ENCODE measurements around the gene ATP4A.
"Not testable (repeated sequence)": the region's sequence is repeated elsewhere in the genome, so short reads cannot be mapped to it uniquely, and the experiment has no call there.

Gene ATP4A

DNA sequence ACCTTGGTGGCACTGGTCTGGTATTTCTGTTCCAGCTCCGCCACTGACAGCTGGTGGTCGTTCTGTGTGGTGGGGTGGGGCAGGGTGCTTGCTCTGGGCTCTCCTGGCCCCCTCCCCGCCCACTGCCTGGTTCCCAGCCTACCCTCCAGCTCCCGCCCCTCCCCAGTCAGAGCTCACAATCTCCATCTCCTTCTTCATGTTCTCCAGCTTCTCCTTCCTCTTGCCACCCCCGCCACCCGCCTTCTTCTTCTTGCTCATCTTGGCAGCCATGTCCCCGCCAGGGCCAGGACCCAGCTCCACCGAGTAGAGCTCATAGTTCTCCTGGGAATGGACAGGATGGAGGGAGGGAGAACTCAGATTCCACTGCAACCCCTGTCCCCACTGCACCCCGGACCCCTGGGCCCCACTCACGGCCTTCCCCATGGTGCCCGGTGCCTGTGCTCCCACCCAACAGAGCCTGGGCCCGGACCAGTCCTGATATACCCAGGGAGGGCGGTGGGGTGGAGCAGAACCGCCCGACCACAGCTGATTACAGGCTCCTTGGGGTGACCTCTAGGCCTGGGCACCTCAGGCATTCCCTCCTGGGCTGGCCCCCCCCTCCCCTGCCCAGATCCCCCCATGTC is at the start of gene ATP4A:
ATP4A (minus strand) TSS at position 452 of the 623 bp plus-strand sequence; CDS start at position 423, 29 bp downstream.
- DNase-seq: no peak

DNA sequence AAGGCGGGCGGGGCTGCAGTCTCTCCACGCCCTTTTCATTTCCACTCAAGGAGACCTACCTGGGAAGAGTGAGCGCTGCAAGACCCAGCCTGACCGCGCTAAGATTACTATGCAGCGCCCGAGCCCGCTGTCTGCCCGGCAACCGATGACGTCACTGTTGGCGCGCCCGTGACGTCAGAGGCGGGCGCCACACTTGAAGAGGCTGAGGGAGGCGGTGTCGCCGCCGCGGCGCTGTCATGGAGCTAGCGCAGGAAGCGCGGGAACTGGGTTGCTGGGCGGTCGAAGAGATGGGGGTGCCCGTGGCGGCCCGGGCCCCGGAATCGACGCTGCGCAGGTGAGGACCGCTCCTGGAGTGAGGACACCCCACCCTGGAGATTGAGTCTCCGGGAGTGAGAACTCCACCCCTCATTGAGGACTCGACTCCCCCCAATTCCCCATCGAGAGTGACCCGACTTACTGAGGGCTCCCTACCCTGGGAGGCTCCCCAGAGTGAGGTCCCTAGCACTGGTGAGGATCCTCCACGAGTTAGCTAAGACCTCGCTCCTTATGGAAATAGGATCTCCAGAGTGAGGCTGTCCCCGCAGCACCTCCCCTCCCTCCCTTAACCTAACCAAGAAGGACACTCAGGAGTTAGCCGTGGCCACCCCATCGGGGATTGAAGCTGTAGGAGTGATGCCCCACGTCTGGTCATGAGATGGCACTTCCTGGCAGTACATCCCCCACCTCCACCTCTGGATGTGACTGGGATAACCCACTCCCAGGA is 49.3 kb upstream of the ATP4A start, which contains the start of gene HAUS5:
HAUS5 (plus strand) TSS at position 177 of the 763 bp plus-strand sequence; CDS start at position 237, 60 bp downstream.
- DNase-seq: peak; percentile 89

DNA sequence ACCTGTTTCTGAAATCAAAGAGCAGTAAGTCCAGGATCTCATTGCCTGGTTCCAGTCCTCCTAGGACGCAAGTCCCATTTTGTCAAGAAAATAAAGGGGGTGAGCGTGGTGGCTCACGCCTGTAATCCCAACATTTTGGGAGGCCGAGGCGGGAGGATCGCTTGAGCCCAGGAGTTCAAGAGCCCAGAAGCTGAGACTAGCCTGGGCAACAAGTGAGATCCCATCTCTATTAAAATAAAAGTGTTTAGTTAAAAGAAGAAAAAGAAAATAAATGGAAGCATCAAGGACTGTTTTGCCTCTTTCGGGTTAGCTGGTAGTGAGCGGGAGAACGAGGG is 48.7 kb upstream of the ATP4A start:
- DNase-seq: no peak

GRCh38 chr19:35609851-35610353 is 46.4 kb upstream of the ATP4A start:
- no peak for DNase-seq

DNA sequence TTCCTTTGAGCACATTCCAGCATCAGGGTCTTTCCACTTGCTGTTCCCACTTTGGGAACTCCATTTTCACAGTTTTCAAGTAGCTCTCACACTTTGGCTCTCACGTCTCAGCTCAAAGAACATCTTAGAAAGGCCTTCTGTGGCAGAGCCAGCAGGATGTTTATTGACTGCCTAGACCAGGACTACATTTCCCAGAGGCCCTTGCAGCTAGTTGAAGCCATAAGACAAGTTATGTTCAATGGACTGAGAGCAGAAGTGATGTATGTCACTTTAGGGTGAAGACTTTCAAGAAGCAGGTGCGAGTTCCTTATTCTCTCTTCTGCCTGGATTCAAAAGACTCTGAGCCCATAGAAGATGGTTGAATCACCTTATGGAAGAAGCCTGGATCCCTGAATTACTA is 44.8 kb upstream of the ATP4A start:
- DNase-seq: no peak

- no peak for DNase-seq
Measured at GRCh38 chr19:35607661-35608060, 44.2 kb upstream of the ATP4A start.

DNA sequence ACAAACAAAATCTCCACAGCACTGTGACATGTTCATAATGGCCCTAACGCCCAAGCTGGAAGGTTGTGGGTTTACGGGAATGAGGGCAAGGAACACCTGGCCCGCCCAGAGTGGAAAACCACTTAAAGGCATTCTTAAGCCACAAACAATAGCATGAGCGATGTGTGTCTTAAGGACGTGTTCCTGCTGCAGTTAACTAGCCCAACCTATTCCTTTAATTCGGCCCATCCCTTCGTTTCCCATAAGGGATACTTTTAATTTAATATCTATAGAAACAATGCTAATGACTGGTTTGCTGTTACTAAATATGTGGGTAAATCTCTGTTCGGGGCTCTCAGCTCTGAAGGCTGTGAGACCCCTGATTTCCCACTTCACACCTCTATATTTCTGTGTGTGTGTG is 43.7 kb upstream of the ATP4A start:
- DNase-seq: not testable (repeated sequence)

DNA sequence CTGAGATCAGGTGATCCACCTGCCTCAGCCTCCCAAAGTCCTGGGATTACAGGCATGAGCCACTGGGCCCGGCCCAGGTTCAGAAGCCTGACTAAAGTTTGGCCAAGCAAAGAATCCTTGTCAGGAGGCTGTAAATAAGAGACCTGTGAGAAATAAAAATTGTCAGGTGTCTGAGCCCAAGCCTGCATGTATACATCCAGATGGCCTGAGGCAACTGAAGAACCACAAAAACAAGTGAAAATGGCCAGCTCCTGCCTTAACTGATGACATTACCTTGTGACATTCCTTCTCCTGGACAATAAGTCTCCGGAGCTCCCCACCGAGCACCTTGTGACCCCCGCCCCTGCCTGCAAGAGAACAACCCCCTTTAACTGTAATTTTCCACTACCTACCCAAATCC is 41.0 kb upstream of the ATP4A start:
- not testable (repeated sequence) for DNase-seq

DNA sequence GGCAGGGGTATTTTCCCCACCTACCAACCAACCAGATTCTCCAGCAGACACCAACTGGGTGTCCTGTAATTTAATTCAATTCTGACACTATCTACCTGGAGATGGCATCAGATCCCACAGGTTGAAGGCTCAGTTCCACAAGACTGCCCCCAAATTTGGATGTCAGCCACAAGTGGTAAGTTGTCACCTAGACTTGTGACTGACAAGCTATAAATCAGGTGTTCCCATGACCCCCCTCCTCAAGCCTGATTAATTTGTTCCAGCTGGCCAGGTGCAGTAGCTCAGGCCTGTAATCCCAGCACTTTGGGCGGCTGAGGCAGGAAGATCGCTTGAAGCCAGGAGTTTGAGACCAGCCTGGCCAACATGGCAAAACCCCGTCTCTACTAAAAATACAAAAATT is 38.5 kb upstream of the ATP4A start:
- DNase-seq: no peak

DNA sequence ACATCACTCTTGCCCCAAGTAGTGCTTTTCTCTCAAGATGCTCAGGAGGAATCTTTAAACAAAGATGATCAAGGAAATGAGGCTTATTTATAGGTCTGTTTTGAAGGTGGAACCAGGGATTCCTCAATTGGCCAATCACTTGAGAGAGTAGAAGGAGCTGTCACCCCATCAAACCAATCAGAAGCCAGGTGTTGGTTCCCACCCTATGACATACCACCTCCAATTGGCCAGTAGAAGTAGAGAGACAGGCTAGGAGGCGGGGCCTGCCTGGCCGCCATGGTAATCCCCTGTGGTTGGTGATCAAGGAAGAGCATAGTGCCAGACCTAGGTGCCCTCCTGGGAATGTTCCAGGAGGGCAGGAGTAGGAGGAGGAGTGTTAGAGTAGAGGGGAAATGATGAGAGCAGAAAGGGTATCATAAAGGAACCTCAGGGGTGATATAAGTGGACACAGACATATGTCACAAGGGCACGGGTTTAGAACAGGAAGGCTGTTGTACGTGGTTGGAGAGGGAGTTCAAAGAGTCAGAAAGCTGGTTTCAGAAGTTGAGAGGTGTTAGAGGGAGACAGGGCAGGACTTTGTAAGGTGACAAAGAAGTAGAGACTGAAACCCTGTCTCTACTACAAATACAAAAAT is 33.0 kb upstream of the ATP4A start:
- peak; percentile 8 for DNase-seq

DNA sequence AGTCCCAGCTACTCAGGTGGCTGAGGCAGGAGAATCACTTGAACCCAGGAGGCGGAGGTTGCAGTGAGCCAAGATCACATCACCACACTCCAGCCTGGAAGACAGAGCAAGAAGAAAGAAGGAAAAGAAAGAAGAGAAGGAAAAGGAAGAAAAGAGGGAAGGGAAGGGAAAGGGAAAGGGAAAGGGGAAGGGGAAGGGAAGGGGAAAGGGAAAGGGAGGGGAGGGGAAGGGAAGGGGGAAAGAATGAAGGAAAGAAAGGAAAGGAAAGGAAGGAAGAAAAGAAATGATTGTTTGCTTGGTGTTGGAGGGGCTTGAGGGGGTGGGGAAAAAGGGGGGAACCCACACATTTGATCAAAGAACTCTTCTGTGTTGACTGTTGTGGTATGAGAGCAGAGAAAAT is 32.5 kb upstream of the ATP4A start:
- DNase-seq: no peak

DNA sequence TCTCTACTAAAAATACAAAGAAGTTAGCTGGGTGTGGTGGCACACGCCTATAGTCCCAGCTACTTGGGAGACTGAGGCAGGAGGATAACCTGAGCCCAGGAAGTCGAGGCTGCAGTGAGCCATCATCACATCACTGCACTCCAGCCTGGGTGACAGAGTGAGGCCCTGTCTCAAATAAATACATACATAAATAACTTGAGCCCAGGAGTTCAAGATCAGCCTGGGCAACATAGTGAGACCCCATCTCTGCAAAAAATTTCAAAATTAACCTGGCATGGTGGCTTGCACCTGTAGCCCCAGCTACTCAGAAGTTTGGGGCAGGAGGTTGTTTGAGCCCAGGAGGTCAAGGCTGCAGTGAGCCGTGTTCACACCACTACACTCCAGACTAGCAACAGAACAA is 31.6 kb upstream of the ATP4A start:
- DNase-seq: not testable (repeated sequence)

DNA sequence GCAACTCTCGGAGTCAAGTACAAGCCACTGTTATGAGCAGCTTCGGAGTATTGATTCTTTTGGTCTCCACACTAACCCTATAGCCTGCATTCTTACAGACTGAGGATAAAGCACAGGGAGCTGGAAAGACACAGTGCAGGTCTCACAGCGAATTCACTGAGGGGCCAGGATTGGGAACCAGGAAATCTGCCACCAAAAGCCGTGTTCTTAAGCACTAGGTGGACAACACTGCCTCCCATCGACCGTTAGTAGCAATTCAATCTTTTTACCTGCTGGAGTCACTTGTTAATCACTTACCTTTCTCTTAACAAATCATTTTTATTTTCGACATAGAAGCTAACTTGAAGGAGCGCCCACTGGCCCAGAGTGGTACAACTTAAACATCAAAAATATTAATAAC is 28.8 kb upstream of the ATP4A start:
- peak; percentile 29 for DNase-seq

GRCh38 chr19:35590875-35591274 is 27.4 kb upstream of the ATP4A start:
- no peak for DNase-seq

GRCh38 chr19:35587321-35587720 is 23.9 kb upstream of the ATP4A start:
- no peak for DNase-seq

- DNase-seq: no peak
Measured at GRCh38 chr19:35585848-35586247, 22.4 kb upstream of the ATP4A start, which contains the start of gene PMIS2. TSS of gene PMIS2 (plus strand) at chr19:35586173. CDS start at chr19:35586260, 87 bp downstream.

DNA sequence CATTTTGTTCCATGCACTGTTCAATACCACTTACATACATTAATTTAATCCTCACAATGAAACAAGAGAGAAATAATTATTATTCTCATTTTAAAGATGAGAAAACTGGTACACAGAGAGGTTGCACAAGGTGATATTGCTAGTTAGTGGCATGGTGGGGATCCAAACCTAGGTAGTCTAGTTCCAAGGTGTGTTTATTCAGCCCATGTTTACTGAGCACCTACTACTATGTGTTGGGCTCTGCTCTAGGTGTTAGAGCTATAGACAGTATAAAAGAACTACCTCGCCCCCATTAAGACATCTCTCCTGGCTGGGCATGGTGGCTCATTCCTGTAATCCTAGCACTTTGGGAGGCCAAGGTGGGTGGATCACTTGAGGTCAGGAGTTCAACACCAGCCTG is 19.3 kb upstream of the ATP4A start:
- DNase-seq: no peak

GRCh38 chr19:35578707-35579106 is 15.2 kb upstream of the ATP4A start:
- no peak for DNase-seq

- no peak for DNase-seq
Measured at GRCh38 chr19:35577918-35578317, 14.5 kb upstream of the ATP4A start.

GRCh38 chr19:35571406-35571965 is 8.0 kb upstream of the ATP4A start:
- DNase-seq: no peak

GRCh38 chr19:35569281-35569781 is 5.9 kb upstream of the ATP4A start:
- no peak for DNase-seq

- DNase-seq: no peak
Measured at GRCh38 chr19:35566738-35567137, 3.3 kb upstream of the ATP4A start.

Measured in EL (cell line).